ENCODE results near the gene SLC7A8.
"Not testable (repeated sequence)": the region's sequence is repeated elsewhere in the genome, so short reads cannot be mapped to it uniquely, and the experiment has no call there.

The SLC7A8 gene

GRCh38 chr14:23113431-23114119 lies 69.9 kb downstream of the SLC7A8 start:
- no peak for DNase-seq (ENCODE audit: low read depth)

- DNase-seq (ENCODE audit: low read depth), result no peak
Measured at GRCh38 chr14:23112359-23113178, 70.9 kb downstream of the SLC7A8 start.

GRCh38 chr14:23110579-23111365 lies 72.7 kb downstream of the SLC7A8 start:
- no peak for DNase-seq (ENCODE audit: low read depth)

GRCh38 chr14:23109769-23110168 lies 73.7 kb downstream of the SLC7A8 start:
- DNase-seq (ENCODE audit: low read depth), result no peak

GRCh38 chr14:23108169-23108568 lies 75.3 kb downstream of the SLC7A8 start:
- DNase-seq (ENCODE audit: low read depth), result not testable (repeated sequence)

GRCh38 chr14:23107620-23108019 lies 75.8 kb downstream of the SLC7A8 start:
- not testable (repeated sequence) for DNase-seq (ENCODE audit: low read depth)

GRCh38 chr14:23106747-23107045 lies 76.8 kb downstream of the SLC7A8 start:
- DNase-seq (ENCODE audit: low read depth), result no peak

GRCh38 chr14:23105348-23105824 lies 78.1 kb downstream of the SLC7A8 start:
- no peak for DNase-seq (ENCODE audit: low read depth)

- DNase-seq (ENCODE audit: low read depth), result no peak
Measured at GRCh38 chr14:23104591-23105347, 78.7 kb downstream of the SLC7A8 start, which contains the start of gene CIROP. CIROP (minus strand) TSS chr14:23104989; CDS start chr14:23104920, 69 bp downstream.

GRCh38 chr14:23104070-23104590 lies 79.3 kb downstream of the SLC7A8 start:
- no peak for DNase-seq (ENCODE audit: low read depth)

- no peak for DNase-seq (ENCODE audit: low read depth)
Measured at GRCh38 chr14:23103581-23103980, 79.9 kb downstream of the SLC7A8 start.

GRCh38 chr14:23102801-23103200 lies 80.7 kb downstream of the SLC7A8 start:
- DNase-seq (ENCODE audit: low read depth), result no peak

- DNase-seq (ENCODE audit: low read depth), result no peak
Measured at GRCh38 chr14:23101986-23102625, 81.4 kb downstream of the SLC7A8 start.

- no peak for DNase-seq (ENCODE audit: low read depth)
Measured at GRCh38 chr14:23101213-23101970, 82.1 kb downstream of the SLC7A8 start.

GRCh38 chr14:23099212-23099861 lies 84.1 kb downstream of the SLC7A8 start:
- DNase-seq (ENCODE audit: low read depth), result no peak

GRCh38 chr14:23097786-23098185 lies 85.7 kb downstream of the SLC7A8 start:
- no peak for DNase-seq (ENCODE audit: low read depth)

- peak; percentile 100 for DNase-seq (ENCODE audit: low read depth)
Measured at GRCh38 chr14:23095196-23096108, 88.0 kb downstream of the SLC7A8 start, which contains the start of gene C14orf119. C14orf119 (plus strand) TSS chr14:23095505; CDS start chr14:23097659, 2,154 bp downstream.

GRCh38 chr14:23094666-23095195 lies 88.7 kb downstream of the SLC7A8 start, which contains the start of gene ACIN1:
ACIN1 (minus strand) TSS chr14:23095136; CDS start chr14:23095112, 24 bp downstream.
- DNase-seq (ENCODE audit: low read depth), result peak; percentile 91
